Stimulated activated CD4-positive, alpha-beta T cell treated with anti-CD3 and anti-CD28 coated beads, Interleukin-1b, Interleukin-23, amount 100 ng/mL, for 48 hours (primary cell): ENCODE results near the gene RASGRF1.
"Not testable (repeated sequence)": the region's sequence is repeated elsewhere in the genome, so short reads cannot be mapped to it uniquely, and the experiment has no call there.

ENCODE experiments used
- DNase-seq: peaks from one replicate; pipeline ENCODE4 v3.0.0-alpha.2; 2020

Gene RASGRF1

DNA sequence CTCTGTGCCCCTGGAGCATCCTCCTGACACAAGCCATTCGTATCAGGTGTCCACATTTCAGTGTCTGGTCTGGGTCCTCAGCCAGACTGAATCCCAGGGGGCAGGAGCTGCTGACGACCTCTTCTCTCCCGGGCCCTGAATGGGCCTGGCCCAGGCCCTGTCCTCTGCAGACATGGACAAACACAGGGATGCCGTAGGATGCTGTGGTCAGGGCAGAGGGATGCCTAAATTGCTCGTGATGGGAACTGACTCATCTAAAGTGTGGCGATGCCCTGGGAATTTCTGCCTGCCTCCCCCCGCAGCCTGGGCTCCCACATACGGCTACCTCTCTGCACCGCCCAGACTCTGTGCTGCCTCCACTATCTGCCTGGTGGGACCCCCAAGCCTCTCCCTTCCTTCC lies 87.3 kb downstream of the RASGRF1 start:
- no peak for DNase-seq

DNA sequence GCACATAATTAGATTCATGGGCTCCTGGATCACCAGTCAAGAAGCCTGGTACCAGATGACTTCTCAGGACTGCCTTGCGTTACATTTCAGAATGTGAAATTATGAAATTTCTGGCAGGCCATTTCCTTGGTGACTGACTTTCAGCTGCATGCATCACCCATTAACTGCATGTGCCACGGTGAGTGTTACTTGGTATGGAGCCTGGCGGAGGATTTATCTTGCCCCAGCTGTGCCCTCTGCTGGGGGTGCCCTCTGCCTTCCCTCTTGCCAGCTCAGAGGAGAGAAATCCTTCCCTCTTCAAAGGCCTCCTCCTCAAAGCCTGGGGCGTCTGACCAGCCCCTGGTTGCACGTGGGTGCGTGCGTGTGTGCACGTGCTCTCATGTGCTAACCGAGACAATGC lies 88.0 kb downstream of the RASGRF1 start:
- no peak for DNase-seq

DNA sequence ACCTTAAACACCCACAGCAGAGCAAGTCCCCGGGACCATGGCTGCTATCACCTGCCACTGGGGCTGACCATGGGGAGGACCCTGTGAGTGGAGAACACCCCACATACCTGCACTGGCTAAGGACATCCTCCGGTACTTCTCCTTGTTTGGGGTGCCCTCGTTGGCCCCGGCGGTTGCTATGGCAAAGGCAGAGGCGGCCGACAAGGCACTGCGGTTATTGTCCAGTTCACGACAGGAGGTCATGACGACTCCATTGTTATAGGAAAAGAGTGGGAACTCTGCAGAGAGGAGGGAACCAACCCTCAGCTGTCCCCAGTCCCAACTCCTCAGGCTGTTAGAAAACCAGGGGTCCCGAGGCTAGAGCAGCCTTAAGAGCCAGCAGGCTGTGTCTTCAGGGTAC lies 90.9 kb downstream of the RASGRF1 start:
- no peak for DNase-seq

DNA sequence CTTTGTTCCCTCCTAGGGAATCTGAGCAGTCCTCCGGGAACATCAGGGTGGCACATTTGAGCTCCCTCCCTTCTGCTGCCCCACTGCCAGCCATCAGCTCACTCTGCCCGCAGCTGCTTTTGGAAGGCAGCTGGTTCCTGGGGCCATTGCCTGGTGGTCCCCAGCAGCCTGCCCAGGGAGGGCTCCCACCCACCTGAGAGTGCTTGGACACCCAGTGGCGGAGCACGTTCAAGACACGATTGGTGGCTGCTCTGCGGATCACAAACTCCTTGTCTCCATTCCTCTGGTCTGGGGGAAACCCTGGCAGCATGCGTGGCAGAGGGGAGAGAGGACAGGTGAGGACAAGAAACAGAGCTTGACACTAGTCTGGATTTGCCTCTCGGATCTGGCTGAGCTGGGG lies 92.1 kb downstream of the RASGRF1 start:
- no peak for DNase-seq

DNA sequence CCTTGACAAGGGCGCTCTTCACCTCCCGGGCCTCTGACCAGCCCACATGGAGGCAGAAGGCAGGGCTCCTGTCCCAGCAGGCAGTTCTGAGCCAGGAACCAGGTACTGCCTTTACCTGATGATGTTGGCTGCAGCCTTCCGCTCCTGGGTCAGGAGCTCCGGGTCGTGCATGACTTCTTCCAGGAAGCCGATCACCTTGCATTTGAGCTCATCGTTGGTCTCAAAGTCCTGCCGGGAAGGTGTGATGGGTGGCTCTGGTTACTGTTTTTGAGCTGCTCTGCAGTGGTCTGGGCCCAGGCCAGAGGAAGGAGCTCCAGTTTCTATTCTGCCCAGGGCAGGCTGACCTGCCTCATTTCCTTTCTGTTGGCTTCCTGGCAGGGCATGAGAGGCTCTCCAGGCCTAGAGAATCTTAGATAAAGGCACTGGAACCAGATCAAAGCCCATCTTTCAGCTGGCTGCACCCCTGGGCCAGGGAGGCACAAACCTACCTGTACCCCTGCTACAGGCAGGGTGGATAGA lies 92.5 kb downstream of the RASGRF1 start:
- DNase-seq = no peak

DNA sequence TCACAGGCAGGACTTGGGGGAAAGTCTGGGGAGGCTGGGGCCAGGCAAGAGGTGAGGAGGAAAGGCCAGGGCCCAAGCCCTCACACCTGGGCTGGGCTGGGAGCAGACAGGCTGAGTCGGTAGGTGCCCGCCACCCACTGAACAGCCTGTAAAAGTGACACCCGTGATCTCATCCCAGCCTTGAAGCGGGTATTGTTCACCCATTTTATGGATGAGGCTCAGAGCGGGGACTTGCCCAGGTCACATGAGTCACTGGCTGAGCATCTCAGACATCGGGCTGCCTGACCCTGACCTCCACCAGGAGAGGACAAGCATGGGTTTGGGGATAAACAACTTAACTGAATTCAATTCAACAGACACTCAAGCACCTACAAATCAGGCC lies 93.7 kb downstream of the RASGRF1 start:
- DNase-seq = no peak

DNA sequence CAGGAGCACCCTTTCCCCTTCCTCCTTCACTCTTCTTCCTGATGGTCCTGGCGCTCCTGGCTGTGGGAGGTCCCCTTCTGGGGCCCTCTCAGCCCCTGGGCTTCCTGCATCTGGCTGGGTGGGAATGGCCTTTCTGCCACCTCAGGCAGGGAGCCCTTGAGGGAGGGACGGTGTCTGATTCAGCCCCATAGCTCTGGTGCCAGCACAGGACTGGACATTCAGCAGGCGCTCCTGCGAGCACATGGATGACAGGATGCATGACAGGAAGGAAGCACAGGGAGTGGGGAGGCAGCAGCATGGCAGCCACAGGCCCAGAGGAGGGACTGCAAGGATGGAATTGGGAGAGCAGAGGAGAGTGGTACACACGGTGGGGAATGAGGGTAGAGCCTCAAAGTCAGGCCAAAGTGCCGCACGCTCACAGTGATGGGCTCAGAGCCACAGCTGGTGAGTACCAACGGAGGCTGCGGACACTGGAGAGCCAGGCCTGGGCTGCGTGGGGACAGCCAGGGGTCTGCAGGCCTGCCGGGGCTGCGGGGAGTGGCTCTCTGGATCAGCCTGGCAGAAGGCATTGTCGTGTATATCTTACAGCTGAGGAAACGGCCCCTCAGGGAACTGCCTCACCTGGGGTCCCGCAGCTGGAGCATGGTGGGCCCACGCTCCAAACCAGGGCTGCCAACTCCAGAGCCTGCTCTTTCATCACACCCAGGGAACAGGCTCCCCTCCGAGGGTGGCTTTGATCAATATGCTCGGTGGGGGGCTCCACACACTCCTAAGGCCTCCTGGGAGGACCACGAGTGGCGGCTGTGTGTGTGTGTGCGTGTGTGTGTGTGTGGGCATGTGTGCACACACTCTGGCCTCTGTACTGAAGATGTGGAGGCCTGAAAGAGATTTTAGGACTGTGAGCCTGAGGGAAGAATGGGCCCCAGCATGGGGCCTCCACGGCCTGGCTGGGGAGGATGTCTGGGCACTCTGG lies 94.4 kb downstream of the RASGRF1 start:
- no peak for DNase-seq

DNA sequence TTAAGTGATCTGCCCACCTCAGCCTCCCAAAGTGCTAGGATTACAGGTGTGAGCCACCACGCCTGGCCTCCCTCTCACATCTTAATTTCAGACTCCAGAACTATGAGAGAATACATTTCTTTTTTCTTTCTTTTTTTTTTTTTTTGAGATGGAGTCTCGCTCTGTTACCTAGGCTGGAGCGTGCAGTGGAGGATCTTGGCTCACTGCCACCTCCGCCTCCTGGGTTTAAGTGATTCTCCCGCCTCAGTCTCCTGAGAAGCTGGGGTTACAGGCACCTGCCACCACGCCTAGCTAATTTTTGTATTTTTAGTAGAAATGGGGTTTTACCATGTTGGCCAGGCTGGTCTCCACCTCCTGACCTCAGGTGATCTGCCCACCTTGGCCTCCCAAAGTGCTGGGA lies 95.4 kb downstream of the RASGRF1 start:
- DNase-seq = not testable (repeated sequence)

DNA sequence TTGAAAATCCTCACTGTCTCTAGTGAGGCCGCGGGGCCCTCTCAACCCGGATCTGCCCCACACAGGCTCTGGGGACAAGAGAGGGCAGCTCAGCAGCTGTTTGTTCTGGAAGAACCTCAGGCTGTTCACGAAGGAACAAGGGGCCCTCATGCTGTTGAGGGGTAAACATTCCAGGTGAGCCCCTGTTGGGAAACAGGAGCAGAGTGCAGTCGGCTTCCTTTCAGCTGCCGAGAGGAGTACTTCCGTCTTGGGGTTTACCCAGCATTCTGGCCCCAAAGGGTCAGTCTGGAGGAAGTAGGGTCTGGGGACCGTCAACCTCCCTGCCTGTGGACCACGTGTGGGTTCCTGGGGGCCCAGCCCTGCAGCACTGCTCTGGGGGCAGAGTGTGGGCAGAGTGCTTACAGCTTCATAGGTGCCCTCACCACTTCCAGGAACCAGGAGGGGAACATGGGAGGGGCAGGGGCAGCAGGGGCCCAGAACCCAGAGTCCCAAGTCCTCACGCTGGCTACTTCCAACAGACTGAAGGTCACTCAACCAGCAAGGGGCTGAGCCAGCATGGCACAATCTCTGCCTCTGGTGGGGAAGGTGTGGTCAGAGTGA lies 96.5 kb downstream of the RASGRF1 start:
- DNase-seq = no peak

DNA sequence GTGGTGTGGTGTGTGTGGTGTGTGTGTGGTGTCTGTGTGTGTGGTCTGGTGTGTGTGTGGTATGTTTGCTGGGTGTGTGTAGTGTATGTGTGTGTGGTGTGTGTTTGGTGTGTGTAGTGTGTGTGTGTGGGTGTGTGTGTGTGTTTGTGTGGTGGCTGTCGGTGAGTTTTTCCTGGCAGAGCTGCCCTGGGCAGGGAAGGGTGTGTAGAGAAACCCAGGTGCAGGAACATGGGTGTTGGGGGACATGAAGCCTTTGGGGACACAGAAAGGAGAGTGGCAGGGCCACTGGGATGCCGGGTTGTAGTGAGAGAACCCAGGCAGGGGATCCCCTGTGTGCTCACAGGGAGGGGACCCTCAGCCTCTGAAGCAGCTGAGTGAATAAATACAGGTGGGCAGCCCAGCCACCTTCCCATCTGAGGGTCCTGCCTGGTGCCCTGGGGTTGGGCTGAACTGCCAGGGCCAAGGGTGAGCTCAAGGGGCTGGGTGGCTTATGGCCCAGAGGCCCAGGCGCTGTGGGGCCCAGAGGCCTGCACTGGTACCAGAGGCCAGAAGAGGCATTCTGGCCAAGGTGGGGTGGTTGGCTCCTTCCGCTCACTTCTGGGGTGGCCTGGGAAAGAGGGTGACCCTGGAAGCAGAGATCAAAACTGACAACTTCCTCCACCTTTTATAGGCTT lies 97.2 kb downstream of the RASGRF1 start:
- no peak for DNase-seq

DNA sequence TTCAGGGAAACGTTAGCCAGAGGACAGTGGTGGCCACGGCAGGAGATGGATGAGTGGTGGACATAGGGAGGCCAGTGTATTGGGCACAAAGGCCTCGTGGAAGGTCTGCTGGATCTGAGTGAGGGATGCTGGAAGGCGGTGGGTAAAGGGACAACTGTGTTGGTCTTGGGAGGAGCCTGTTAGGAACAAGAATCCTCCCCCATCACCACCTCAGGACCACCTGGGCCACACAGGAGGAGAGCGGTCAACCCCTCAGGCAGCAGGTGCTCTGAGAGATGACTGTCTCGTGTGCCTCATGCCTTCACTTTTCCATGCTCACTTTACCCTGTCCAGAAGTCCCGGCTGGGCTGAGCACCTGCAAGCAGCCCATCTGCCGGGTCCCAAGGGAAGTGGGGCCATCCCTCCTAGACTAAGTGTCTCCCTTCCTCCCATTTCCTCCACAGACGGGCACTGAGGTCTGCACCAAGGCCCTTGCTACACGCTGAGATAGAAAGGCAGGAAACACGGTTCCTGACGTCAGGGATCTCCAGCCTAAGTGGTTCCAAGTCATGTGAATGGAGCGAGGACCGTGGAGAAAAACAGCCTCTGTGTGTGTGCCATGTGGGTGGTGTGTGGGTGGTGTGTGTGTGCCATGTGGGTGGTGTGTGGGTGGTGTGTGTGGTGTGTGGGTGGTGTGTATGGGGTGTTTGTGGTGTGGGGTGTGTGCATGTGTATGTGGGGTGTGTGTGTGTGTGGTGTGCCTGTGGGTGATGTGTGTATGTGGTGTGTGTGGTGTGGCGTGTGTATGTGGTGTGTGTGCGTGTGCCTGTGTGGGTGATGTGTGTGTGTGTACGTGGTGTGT lies 97.9 kb downstream of the RASGRF1 start:
- no peak for DNase-seq

DNA sequence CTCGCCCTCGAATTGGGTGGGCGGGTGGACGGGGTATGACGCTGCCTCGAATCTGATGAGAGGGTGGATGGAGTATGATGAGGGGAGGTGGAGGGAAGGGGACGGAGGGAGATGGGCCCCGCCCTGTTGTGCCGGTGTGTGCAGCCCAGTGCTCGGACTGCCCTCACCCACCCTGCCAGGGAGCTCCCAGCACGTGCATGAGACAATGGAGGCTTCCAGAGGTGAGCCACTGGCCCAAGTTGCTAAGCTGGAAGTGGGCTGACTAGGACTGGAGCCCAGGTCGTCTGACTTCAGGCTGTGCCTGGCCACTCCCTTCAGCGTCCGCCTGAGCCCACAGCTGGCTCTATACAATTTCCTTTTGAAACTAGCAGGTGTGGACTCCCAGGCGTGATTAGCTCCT lies 98.7 kb downstream of the RASGRF1 start:
- DNase-seq = no peak

DNA sequence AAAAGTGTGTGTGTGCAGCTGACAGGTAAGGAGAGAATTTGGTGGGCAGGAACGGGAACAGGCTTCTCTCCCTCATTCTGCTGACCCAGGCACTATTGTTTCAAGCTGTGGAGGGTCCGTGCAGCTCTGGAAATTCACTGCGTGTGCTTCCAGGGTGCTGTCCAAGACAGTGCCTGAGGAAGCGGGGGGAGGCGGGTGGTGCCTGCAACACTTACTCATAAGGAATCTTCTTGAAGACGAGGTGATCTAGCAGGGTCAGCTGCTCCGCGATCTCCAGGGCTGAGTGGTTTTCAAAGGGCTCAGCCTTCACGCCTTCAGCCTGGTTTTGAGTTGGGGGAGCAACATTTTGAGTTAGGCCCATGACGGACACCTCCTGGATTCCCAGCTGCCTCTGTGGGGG lies 99.1 kb downstream of the RASGRF1 start:
- DNase-seq = no peak

DNA sequence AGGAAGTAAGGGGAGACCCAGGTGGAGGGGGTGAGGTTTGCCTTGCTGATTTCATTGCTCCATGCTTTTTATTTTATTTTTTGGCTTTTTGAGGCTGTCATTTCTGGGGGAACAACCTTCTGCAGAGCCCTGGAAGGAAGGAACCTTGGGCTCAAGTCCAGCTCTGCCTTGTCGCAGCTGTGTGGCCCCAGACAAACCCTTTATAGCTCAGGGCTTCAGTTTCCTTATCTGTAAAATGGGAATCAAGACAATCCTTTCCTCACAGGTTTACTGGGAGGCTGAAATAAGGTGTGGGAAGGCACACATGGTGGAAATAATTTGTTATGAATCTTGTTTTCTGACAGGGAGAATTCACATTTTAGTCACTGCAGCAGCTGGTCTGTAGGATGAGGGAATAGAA lies 100.3 kb downstream of the RASGRF1 start:
- DNase-seq = no peak

DNA sequence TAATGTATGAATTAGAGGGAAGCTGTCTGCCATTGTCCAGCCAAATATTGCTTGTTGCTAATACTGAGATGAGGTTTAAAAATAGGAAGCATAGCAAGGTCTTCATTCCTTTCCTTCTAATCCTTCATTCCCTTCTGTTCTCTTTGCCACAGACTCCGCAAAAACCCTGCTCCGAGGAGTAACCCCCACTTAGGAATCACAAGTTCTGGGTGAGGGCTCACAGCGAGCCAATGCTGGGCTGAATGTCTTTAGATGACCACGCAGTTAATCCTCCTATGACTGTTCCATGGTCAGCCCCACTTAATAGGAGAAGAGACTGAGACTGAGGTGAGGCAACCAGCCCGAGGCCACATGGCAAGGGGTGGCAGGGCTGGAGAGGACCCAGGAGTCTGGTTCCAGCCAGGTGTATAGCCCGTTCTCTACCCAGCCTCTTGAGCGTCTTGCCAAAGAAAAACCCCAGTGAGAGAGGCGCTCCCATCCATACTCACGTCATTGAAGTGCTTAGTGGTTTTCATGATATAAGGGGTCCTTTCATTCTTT lies 100.8 kb downstream of the RASGRF1 start:
- DNase-seq = no peak

DNA sequence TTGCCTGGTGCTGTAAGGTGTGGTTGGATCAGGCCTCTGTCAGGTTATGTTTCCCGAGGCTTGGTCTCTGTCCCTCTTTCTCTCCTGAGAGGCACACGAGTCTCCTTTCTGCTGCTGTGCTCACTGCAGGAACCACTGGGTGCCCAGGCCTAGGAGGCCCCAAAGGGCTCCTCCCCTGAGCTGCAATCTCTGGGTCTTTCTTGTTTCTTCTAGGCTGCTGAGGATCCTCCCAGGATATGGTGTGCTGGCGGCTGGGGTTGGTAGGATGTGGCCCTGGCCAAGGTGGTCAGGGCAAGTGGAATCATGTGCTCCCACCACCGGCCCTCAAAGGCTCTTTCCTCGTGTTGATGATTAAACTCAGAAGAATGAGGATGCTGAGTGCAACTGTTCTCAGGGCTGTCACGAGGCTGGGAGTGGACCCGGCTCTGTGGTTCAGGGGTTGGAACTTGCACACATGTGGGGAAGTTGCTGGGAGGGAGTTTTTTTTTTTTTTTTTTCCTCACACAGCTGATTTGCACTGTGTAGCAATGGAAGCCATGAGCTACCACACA lies 102.1 kb downstream of the RASGRF1 start:
- DNase-seq = no peak

DNA sequence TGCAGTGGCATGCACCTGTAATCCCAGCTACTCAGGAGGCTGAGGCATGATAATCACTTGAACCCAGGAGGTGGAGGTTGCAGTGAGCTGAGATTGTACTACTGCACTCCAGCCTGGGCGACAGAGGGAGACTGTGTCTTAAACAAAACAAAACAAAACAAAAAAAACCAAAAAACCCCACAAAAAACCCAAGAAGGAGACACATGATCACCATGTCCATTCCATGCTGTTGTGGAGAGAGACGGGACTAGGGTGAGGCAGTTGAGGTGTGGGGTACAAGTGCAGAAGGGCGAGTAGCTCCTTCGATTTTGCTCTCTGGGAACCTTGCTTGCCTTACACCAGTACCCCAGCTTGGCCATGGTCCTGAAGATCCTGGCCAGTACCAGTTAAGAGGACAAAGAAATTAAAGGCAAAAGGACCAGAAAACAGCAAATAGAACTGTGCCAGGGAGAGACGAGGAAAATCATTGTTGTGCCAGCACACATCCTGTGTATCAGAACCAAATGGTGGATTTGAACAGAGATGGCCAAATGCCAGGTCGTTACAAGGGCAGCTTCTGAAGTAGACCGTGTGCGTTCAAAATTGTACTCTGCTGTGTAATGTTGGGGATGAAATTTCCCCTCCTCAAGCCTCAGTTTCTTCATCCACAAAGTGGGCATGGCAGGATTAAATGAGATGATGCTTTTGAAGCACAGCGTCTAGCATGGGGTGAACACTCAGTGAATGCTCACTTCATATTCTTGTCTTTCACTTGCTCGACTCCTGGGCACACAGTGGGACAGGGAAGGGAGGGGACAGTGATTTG lies 102.8 kb downstream of the RASGRF1 start:
- no peak for DNase-seq

DNA sequence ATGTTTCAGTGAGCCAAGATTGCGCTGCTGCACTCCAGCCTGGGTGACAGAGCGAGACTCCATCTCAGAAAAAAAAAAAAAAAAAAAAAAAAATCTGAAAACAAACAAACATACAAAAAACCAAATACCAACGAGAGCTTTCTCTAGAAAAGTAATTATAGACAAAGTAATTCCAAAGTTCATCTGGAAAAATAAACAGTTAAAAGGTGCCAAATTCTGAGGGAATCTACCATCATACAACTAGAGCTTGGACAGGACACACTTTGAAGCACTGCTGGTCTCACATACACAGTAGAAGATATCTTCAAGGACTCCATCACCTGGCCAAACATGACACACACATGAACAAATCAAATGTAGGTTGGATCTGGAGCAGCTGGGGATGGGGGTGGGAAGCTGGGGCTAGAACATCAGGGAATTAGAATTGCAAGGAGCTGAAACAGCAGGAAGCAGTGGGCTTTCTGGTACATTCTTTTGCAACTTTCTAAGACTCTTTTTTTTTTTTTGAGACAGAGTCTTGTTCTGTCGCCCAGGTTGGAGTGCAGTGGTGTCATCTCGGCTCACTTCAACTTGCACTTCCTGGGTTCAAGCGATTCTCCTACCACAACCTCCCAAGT lies 104.6 kb downstream of the RASGRF1 start:
- no peak for DNase-seq

DNA sequence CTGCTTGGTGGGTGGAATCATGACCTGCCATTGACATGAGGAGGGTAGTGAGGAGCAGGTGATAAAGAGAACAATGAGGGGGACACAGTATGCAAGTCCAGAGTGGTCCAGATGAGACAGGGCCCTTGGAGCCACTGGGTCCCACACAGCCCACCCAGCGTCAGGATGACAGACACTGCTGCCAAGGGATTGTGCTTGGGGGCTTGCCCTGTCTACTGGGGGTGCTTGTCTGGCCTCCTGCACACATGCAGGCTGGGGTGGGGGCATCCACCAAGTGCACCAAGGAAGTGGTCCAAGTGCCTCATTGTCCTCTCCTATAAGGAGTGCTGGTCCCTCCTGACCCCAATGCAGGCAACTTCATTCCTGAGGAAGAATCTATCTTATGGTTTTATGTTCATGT lies 106.5 kb downstream of the RASGRF1 start:
- no peak for DNase-seq

DNA sequence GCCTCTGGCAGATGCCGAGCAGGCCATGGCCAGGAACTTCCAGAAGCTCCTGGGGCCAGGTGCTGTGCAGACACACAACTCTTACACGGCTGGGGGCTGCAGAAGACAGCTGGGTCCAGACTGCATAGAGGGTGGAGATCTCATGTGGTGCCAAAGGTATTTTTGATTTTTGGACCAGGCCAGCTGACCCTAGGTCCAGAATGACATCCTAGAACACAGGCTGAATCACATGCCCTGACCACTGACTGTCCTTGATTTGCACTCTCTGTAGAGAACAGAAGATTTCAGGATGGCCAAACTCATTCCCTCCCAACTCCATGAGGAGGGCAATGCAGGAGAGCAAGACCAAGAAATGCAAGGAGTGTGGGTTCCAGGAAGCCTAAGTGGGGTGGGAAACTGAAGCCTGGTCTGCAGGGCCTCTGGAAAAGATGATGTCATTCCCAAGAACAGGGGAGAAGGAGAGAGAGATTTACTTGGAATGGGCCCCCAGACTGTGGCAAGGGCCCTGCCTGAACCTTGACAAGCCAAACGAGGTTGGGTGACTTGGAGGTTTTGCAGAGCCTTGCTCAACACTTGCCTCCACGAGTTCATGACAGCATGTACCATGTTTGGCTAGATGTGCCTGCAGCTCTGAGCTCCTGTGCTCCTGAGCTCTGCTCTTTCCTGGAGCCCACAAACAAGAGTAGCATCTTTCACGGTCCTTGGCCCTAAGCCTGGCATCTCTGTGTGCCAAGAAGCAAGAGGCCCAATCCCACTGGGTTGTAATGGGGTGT lies 107.2 kb downstream of the RASGRF1 start:
- no peak for DNase-seq
